HepG2 (cell line): ENCODE measurements around the gene SOAT2. TPM values are rescaled to one million over a fixed set of nuclear protein-coding genes. Genes with fewer than 3 reads are reported as not detected.

Experiments
- CENPX ChIP-seq: sonication (generic); formaldehyde crosslinking; IDR thresholded peaks from 2 replicates; pipeline ENCODE4 v1.9.0; 2021; ENCODE audit warnings: mild to moderate bottlenecking, missing genetic modification reagents, moderate library complexity
- EHMT2 ChIP-seq: fragments of 200-600 bp; sonication (generic); IDR thresholded peaks from 2 replicates; pipeline ENCODE4 v1.7.0; 2017; ENCODE audit warnings: antibody characterized with exemption, low read depth, low read length, borderline replicate concordance
- HMG20A ChIP-seq: IDR thresholded peaks from 2 replicates; pipeline ENCODE4 v1.6.1; 2016; ENCODE audit warnings: borderline replicate concordance
- KLF13 ChIP-seq: sonication (generic); formaldehyde crosslinking; IDR thresholded peaks from 2 replicates; pipeline ENCODE4 v1.4.0; 2020; ENCODE audit warnings: mild to moderate bottlenecking, missing genetic modification reagents
- RFX1 ChIP-seq: fragments of 450-650 bp; IDR thresholded peaks from 2 replicates; pipeline ENCODE4 v1.6.1; 2017
- SMARCE1 ChIP-seq: fragments of 450-650 bp; IDR thresholded peaks from 2 replicates; pipeline ENCODE4 v1.6.1; 2017; ENCODE audit warnings: borderline replicate concordance
- ZKSCAN1 ChIP-seq: fragments of 150-350 bp; IDR thresholded peaks from 2 replicates; pipeline ENCODE4 v1.6.1; 2014; ENCODE audit warnings: low read length
- ZKSCAN8 ChIP-seq: IDR thresholded peaks from 2 replicates; pipeline ENCODE4 v1.6.1; 2016; ENCODE audit warnings: borderline replicate concordance, missing genetic modification reagents, missing compliant biosample characterization
- ZNF282 ChIP-seq: fragments of 450-650 bp; IDR thresholded peaks from 2 replicates; pipeline ENCODE4 v1.6.1; 2018; ENCODE audit not compliant: partially characterized antibody
- ZNF652 ChIP-seq: IDR thresholded peaks from 2 replicates; pipeline ENCODE4 v1.6.1; 2016; ENCODE audit warnings: low read depth, borderline replicate concordance
- ZNF75D ChIP-seq: sonication (generic); formaldehyde crosslinking; IDR thresholded peaks from 2 replicates; pipeline ENCODE4 v1.8.1; 2023; ENCODE audit warnings: missing genetic modification reagents, mild to moderate bottlenecking, borderline replicate concordance
- polyA plus RNA-seq, 8 experiments: library from polyadenylated mRNA; depleted of rRNA in 3 of 8; stranded (reverse) in 7 of 8; unstranded in 1 of 8; fragments of >200 nt; fragmentation: Illumina TruSeq in 4 of 8; extraction: Trizol in 4 of 8; gene quantifications; 2 replicates each; pipeline versions ENCODE4 v1.2.1 to v1.2.3, GENCODE V29; 2011 to 2016; ENCODE audit warnings: low read depth in 4 of 8, missing spikeins in 1 of 8, mixed read lengths in 1 of 8; ENCODE audit not compliant: insufficient read depth in 1 of 8
- total RNA-seq, 5 experiments: library from RNA; depleted of rRNA; stranded (reverse); fragments of >200 nt; fragmentation: Illumina TruSeq; extraction: Trizol; gene quantifications; 2 replicates each; pipeline ENCODE4 v1.2.3, GENCODE V29; 2016; ENCODE audit warnings: low read depth in 1 of 5
- TF ChIP-seq, protein P1 (sequence below): sonication (generic); formaldehyde crosslinking; IDR thresholded peaks from 2 replicates; pipeline ENCODE4 v1.4.0; 2020; ENCODE audit warnings: mild to moderate bottlenecking, missing genetic modification reagents
- TF ChIP-seq, protein P2 (sequence below): fragments of 450-650 bp; IDR thresholded peaks from 2 replicates; pipeline ENCODE4 v1.6.1; 2017; ENCODE audit warnings: mild to moderate bottlenecking
- TF ChIP-seq, protein P3 (sequence below): sonication (generic); formaldehyde crosslinking; conservative IDR thresholded peaks from 2 replicates; pipeline ENCODE4 v1.4.0; 2020; ENCODE audit warnings: missing genetic modification reagents
- TF ChIP-seq, protein P4 (sequence below): sonication (generic); formaldehyde crosslinking; IDR thresholded peaks from 2 replicates; pipeline ENCODE4 v1.8.0; 2022; ENCODE audit warnings: low read depth, missing genetic modification reagents

The SOAT2 gene
- total and polyA plus RNA-seq, 2 of the 13 experiments (the other 11 are each of a cell fraction or from before 2014, with no cell fraction given): 14.9 to 108 TPM

DNA sequence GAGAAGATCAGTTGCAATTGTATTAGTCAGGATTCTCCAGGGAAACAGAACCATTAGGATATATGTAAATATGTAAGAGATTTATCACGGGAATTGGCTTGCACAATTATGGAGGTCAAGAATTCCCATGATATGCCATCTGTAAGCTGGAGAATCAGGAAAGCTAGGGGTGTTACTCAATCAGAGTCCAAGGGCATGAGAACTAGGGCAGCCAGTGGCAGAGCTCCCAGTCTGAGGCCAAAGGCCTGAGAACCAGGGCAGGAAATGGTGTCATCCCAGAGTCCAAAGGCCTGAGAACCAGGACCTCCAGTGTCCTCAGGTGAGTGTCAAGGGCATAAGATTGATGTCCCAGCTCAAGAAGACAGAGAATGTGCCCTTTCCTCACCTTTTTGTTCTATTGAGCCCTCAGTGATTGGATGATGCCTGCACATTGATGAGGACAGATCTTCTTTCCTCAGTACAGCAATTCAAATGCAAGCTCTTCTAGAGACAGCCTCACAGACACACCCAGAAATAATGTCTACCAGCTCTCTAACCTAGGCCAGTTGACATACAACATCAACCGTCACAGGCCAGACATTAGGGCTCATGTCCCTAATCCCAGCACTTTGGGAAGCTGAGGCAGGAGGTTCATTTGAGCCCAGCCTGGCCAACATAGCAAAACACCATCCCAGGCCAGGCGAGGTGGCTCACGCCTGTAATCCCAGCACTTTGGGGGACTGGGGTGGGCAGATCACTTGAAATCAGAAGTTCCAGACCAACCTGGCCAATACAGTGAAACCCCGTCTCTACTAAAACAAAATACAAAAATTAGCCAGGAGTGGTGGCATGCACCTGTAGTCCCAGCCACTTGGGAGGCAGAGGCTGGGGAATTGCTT, 42.3 kb downstream of the SOAT2 start (continued):
- TF ChIP-seq, protein P1, sequence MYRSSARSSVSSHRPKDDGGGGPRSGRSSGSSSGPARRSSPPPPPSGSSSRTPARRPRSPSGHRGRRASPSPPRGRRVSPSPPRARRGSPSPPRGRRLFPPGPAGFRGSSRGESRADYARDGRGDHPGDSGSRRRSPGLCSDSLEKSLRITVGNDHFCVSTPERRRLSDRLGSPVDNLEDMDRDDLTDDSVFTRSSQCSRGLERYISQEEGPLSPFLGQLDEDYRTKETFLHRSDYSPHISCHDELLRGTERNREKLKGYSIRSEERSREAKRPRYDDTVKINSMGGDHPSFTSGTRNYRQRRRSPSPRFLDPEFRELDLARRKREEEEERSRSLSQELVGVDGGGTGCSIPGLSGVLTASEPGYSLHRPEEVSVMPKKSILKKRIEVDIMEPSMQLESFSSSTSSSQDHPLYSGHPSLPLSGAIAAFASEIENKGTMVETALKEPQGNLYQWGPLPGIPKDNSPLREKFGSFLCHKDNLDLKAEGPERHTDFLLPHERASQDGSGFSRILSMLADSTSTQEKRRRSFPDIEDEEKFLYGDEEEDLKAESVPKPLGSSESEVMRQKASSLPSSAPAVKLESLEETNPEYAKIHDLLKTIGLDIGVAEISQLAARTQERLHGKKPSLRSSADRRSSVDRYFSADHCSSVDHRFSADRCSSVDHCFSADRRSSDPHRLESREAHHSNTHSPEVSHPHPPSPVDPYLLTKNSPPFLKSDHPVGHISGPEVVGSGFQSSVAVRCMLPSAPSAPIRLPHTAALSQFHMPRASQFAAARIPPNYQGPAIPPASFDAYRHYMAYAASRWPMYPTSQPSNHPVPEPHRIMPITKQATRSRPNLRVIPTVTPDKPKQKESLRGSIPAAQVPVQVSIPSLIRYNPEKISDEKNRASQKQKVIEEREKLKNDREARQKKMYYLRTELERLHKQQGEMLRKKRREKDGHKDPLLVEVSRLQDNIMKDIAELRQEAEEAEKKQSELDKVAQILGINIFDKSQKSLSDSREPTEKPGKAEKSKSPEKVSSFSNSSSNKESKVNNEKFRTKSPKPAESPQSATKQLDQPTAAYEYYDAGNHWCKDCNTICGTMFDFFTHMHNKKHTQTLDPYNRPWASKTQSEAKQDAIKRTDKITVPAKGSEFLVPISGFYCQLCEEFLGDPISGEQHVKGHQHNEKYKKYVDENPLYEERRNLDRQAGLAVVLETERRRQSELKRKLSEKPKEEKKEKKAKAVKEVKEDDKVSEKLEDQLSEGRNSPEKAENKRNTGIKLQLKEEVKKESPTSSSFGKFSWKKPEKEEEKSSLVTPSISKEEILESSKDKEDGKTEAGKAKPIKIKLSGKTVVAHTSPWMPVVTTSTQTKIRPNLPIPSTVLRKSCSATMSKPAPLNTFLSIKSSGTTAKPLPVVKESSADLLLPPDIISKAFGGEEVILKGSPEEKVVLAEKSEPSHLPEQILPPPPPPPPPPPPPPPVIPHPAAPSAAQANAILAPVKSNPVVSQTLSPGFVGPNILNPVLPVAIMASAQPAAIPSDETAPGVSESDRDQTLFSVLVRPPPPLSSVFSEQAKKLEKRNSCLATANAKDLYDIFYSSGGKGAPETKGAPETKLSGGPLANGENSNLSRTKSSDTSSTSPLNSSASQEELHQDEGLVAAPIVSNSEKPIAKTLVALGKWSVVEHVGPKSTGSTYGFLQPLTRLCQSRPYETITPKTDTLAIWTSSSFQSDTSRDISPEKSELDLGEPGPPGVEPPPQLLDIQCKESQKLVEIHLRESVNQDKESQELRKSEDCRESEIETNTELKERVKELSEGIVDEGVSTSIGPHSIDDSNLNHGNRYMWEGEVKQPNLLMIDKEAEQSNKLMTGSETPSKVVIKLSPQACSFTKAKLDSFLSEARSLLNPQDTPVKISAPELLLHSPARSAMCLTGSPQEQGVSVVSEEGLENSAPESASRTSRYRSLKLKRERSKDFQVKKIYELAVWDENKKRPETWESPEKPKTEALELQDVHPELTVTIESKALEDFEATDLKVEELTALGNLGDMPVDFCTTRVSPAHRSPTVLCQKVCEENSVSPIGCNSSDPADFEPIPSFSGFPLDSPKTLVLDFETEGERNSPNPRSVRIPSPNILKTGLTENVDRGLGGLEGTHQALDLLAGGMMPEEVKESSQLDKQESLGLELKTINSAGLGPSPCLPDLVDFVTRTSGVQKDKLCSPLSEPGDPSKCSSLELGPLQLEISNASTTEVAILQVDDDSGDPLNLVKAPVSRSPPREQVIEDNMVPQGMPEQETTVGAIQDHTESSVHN: no peak
- no peak for TF ChIP-seq ZNF75D (CRISPR knock-in tag)
- no peak for TF ChIP-seq RFX1
- TF ChIP-seq ZNF652 (CRISPR knock-in tag): peak; percentile 63; the same call in 1 of the 2 replicates
- TF ChIP-seq HMG20A (CRISPR knock-in tag): peak; percentile 49; the same call in 1 of the 2 replicates
- TF ChIP-seq ZNF282: no peak
- TF ChIP-seq ZKSCAN1: no peak
- no peak for TF ChIP-seq SMARCE1
- TF ChIP-seq, protein P2, sequence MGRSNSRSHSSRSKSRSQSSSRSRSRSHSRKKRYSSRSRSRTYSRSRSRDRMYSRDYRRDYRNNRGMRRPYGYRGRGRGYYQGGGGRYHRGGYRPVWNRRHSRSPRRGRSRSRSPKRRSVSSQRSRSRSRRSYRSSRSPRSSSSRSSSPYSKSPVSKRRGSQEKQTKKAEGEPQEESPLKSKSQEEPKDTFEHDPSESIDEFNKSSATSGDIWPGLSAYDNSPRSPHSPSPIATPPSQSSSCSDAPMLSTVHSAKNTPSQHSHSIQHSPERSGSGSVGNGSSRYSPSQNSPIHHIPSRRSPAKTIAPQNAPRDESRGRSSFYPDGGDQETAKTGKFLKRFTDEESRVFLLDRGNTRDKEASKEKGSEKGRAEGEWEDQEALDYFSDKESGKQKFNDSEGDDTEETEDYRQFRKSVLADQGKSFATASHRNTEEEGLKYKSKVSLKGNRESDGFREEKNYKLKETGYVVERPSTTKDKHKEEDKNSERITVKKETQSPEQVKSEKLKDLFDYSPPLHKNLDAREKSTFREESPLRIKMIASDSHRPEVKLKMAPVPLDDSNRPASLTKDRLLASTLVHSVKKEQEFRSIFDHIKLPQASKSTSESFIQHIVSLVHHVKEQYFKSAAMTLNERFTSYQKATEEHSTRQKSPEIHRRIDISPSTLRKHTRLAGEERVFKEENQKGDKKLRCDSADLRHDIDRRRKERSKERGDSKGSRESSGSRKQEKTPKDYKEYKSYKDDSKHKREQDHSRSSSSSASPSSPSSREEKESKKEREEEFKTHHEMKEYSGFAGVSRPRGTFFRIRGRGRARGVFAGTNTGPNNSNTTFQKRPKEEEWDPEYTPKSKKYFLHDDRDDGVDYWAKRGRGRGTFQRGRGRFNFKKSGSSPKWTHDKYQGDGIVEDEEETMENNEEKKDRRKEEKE: no peak
- TF ChIP-seq ZKSCAN8 (CRISPR knock-in tag): no peak
- no peak for TF ChIP-seq CENPX (CRISPR knock-in tag)
- TF ChIP-seq, protein P3, sequence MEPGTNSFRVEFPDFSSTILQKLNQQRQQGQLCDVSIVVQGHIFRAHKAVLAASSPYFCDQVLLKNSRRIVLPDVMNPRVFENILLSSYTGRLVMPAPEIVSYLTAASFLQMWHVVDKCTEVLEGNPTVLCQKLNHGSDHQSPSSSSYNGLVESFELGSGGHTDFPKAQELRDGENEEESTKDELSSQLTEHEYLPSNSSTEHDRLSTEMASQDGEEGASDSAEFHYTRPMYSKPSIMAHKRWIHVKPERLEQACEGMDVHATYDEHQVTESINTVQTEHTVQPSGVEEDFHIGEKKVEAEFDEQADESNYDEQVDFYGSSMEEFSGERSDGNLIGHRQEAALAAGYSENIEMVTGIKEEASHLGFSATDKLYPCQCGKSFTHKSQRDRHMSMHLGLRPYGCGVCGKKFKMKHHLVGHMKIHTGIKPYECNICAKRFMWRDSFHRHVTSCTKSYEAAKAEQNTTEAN (CRISPR knock-in tag): no peak
- TF ChIP-seq, protein P4, sequence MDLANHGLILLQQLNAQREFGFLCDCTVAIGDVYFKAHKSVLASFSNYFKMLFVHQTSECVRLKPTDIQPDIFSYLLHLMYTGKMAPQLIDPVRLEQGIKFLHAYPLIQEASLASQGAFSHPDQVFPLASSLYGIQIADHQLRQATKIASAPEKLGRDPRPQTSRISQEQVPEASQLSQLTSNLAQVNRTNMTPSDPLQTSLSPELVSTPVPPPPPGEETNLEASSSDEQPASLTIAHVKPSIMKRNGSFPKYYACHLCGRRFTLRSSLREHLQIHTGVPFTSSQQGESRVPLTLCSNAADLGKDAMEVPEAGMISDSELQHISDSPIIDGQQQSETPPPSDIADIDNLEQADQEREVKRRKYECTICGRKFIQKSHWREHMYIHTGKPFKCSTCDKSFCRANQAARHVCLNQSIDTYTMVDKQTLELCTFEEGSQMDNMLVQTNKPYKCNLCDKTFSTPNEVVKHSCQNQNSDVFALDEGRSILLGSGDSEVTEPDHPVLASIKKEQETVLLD (CRISPR knock-in tag): no peak
- TF ChIP-seq EHMT2: no peak
- no peak for TF ChIP-seq KLF13
